CD14-positive monocyte (primary cell): ENCODE results near the gene NIPBL. TPM values are rescaled to one million over a fixed set of nuclear protein-coding genes. Genes with fewer than 3 reads are reported as not detected.

ENCODE experiments used
- DNase-seq, 3 donors: peaks; one replicate each; pipeline ENCODE4 v3.0.0-alpha.2; 2011 to 2022
- H2AFZ ChIP-seq: 2 replicates; pipeline ENCODE4 v1.6.0; 2012; ENCODE audit warnings: mild to moderate bottlenecking, low read depth, low read length, inconsistent platforms; ENCODE audit not compliant: insufficient read depth, poor library complexity, severe bottlenecking
- H3K27ac ChIP-seq, 2 donors: 1 replicate in 1 of 2; 2 replicates in 1 of 2; pipeline ENCODE4 v1.5.1; 2012 to 2013; ENCODE audit warnings: low read length in 2 of 2, control low read depth in 1 of 2, inconsistent platforms in 1 of 2, low read depth in 1 of 2, mild to moderate bottlenecking in 1 of 2
- H3K27me3 ChIP-seq, 2 donors: one replicate each; pipeline versions ENCODE4 v1.6.0 to v1.6.1; 2011 to 2013; ENCODE audit warnings: low read length in 2 of 2; ENCODE audit not compliant: control insufficient read depth in 2 of 2, insufficient read depth in 2 of 2
- H3K36me3 ChIP-seq, 2 donors: replicated peaks in 1 of 2; 1 replicate in 1 of 2; 2 replicates in 1 of 2; pipeline versions ENCODE4 v1.5.1 to v1.6.1; 2012 to 2013; ENCODE audit warnings: low read length in 2 of 2, control low read depth in 1 of 2, inconsistent platforms in 1 of 2, mild to moderate bottlenecking in 1 of 2; ENCODE audit not compliant: insufficient read depth in 2 of 2, control insufficient read depth in 1 of 2
- H3K4me1 ChIP-seq, 2 donors: 1 replicate in 1 of 2; 2 replicates in 1 of 2; pipeline versions ENCODE4 v1.5.1 to v1.6.1; 2012 to 2013; ENCODE audit warnings: low read length in 2 of 2, control low read depth in 1 of 2, inconsistent platforms in 1 of 2, mild to moderate bottlenecking in 1 of 2, moderate library complexity in 1 of 2; ENCODE audit not compliant: insufficient read depth in 2 of 2, control insufficient read depth in 1 of 2
- H3K4me2 ChIP-seq: replicated peaks from 2 replicates; pipeline ENCODE3; 2012; ENCODE audit warnings: low read length, moderate library complexity, mild to moderate bottlenecking; ENCODE audit not compliant: poor library complexity, severe bottlenecking; ENCODE audit errors: extremely low read depth
- H3K4me3 ChIP-seq, 3 experiments: fragments of 200-600 bp in 1 of 3; sonication (generic) in 1 of 3; replicated peaks in 1 of 3; 1 replicate in 2 of 3; 2 replicates in 1 of 3; pipeline ENCODE4 v1.5.1; 2011 to 2013; ENCODE audit warnings: low read length in 3 of 3, mild to moderate bottlenecking in 3 of 3, control low read depth in 2 of 3, low read depth in 2 of 3, inconsistent platforms in 1 of 3, moderate library complexity in 1 of 3
- H3K79me2 ChIP-seq: 2 replicates; pipeline ENCODE4 v1.6.0; 2012; ENCODE audit warnings: mild to moderate bottlenecking, control low read depth, inconsistent platforms, low read length, moderate library complexity; ENCODE audit not compliant: insufficient read depth
- H3K9ac ChIP-seq: 2 replicates; pipeline ENCODE4 v1.6.0; 2017; ENCODE audit warnings: low read length, mild to moderate bottlenecking; ENCODE audit not compliant: insufficient read depth, poor library complexity, severe bottlenecking
- H3K9me3 ChIP-seq, 2 donors: replicated peaks in 1 of 2; 1 replicate in 1 of 2; 2 replicates in 1 of 2; pipeline versions ENCODE4 v1.5.1 to v1.6.1; 2012 to 2013; ENCODE audit warnings: low read length in 2 of 2, control low read depth in 1 of 2; ENCODE audit not compliant: control insufficient read depth in 1 of 2, insufficient read depth in 1 of 2
- H4K20me1 ChIP-seq: 2 replicates; pipeline ENCODE4 v1.6.0; 2012; ENCODE audit warnings: mild to moderate bottlenecking, low read length, control low read depth, moderate library complexity; ENCODE audit not compliant: insufficient read depth
- H3K27ac Mint-ChIP-seq, 7 donors: one replicate each; pipeline ENCODE4 v1.8.0; 2020; ENCODE audit warnings: mild to moderate bottlenecking in 7 of 7, mixed read lengths in 7 of 7, moderate library complexity in 6 of 7, inconsistent platforms in 2 of 7
- H3K27me3 Mint-ChIP-seq, 3 donors: one replicate each; pipeline ENCODE4 v1.8.0; 2021 to 2022; ENCODE audit warnings: low read depth in 3 of 3, mild to moderate bottlenecking in 3 of 3, mixed read lengths in 3 of 3, moderate library complexity in 3 of 3, inconsistent platforms in 1 of 3
- H3K36me3 Mint-ChIP-seq, 2 donors: one replicate each; pipeline ENCODE4 v1.8.0; 2020; ENCODE audit warnings: mixed read lengths in 2 of 2, inconsistent platforms in 1 of 2, mild to moderate bottlenecking in 1 of 2
- H3K4me1 Mint-ChIP-seq: one replicate; pipeline ENCODE4 v1.8.0; 2020; ENCODE audit warnings: mild to moderate bottlenecking, mixed read lengths
- H3K4me3 Mint-ChIP-seq, 2 donors: one replicate each; pipeline ENCODE4 v1.8.0; 2020; ENCODE audit warnings: mild to moderate bottlenecking in 2 of 2, mixed read lengths in 2 of 2, moderate library complexity in 1 of 2
- H3K9me3 Mint-ChIP-seq, 7 donors: one replicate each; pipeline ENCODE4 v1.8.0; 2020 to 2022; ENCODE audit warnings: mixed read lengths in 7 of 7, mild to moderate bottlenecking in 6 of 7, moderate library complexity in 6 of 7, inconsistent platforms in 2 of 7
- WGBS: methylation state at CpG from one replicate; pipeline ENCODE4 v1.1.5; 2013; ENCODE audit warnings: missing lambda C conversion rate; ENCODE audit not compliant: insufficient coverage; 5-methylcytosine and 5-hydroxymethylcytosine counted together
- intact Hi-C, 2 donors: fragments of 100-400 bp; cut with micrococcal nuclease; formaldehyde crosslinking; loops; one replicate each; pipeline versions ENCODE4 v1.15.0 to v1.15.1; 2023
- polyA plus RNA-seq, 3 donors: library from polyadenylated mRNA; depleted of rRNA in 1 of 3; unstranded in 2 of 3; stranded (reverse) in 1 of 3; fragments of 300-500 nt in 2 of 3; fragments of >200 nt in 1 of 3; fragmentation: Illumina TruSeq in 2 of 3; gene quantifications; 1 replicate in 2 of 3; 2 replicates in 1 of 3; pipeline ENCODE4 v1.2.3, GENCODE V29; 2012 to 2021
- TF ChIP-seq, protein P1 (sequence below): fragments of 200-600 bp; IDR thresholded peaks from one replicate; pipeline ENCODE4 v1.8.0; 2022; ENCODE audit warnings: antibody characterized with exemption, mild to moderate bottlenecking

NIPBL gene
- polyA plus RNA-seq, 3 donors: 6.6 to 36.0 (median 16.2) TPM

DNA sequence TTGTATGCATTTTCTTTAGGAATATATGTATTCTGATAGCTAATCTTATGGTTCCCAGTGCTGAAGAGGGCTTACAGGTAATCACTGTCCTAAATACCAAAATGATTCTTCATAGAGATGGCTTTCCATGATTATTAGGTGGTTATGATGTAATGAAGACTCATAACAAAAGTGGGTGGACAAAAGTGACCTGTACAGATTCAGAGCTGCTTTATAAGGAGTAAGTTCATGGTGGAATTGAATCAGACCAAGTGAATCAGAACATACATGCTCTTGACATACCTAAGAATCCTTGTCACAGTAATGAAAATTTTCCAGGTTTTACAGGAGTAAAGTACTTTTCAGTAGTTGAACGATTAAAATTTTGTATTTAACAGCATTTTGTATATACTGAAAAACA lies 105.6 kb downstream of the NIPBL start:
- H3K9me3 Mint-ChIP-seq: peaks cover 0 to 5% (median 2%) of the 10 kb centered on the region in 7 donors

DNA sequence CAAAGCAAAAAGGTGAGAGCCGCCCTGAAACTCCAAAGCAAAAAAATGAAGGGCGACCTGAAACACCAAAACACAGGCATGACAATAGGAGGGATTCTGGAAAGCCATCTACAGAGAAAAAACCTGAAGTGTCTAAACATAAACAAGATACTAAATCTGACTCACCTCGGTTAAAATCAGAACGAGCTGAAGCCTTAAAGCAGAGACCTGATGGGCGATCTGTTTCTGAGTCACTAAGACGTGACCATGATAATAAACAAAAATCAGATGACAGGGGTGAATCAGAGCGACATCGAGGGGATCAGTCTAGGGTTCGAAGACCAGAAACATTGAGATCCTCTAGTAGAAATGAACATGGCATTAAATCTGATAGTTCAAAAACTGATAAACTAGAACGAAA lies 108.8 kb downstream of the NIPBL start:
- H3K79me2 ChIP-seq: peaks cover 66% of the 10 kb centered on the region
- WGBS: 99% methylated on average over 7 of the region's 10 CpGs

More for the DNA sequence above, 105.6 kb downstream of the NIPBL start:
- peaks cover 81% of the 10 kb centered on the region for H4K20me1 ChIP-seq
- Mint-ChIP-seq H3K27me3 (no peaks in the 10 kb centered on the region), H3K4me1 (peaks cover 2% of the 10 kb centered on the region), H3K27ac (no peak overlapping the region), H3K36me3 (peaks cover 32 to 48% of the 10 kb centered on the region in 2 donors), H3K4me3 (no peak overlapping the region)
- H3K9me3 ChIP-seq: no peaks in the 10 kb centered on the region
- WGBS: no CpG with 5 or more reads among the region's 1 CpG
- intact Hi-C loops: no loop called here
- no peak for DNase-seq
- H3K27me3 ChIP-seq: no peaks in the 10 kb centered on the region
- no peak overlapping the region for H3K27ac ChIP-seq
- peaks cover 75% of the 10 kb centered on the region for H3K79me2 ChIP-seq
- H3K4me3 ChIP-seq: no peak overlapping the region
- H2AFZ ChIP-seq: no peak overlapping the region
- TF ChIP-seq, protein P1, sequence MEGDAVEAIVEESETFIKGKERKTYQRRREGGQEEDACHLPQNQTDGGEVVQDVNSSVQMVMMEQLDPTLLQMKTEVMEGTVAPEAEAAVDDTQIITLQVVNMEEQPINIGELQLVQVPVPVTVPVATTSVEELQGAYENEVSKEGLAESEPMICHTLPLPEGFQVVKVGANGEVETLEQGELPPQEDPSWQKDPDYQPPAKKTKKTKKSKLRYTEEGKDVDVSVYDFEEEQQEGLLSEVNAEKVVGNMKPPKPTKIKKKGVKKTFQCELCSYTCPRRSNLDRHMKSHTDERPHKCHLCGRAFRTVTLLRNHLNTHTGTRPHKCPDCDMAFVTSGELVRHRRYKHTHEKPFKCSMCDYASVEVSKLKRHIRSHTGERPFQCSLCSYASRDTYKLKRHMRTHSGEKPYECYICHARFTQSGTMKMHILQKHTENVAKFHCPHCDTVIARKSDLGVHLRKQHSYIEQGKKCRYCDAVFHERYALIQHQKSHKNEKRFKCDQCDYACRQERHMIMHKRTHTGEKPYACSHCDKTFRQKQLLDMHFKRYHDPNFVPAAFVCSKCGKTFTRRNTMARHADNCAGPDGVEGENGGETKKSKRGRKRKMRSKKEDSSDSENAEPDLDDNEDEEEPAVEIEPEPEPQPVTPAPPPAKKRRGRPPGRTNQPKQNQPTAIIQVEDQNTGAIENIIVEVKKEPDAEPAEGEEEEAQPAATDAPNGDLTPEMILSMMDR: no peak
- no peaks in the 10 kb centered on the region for H3K4me1 ChIP-seq
- peaks cover 28 to 69% of the 10 kb centered on the region in 2 donors for H3K36me3 ChIP-seq
- H3K9ac ChIP-seq: no peak overlapping the region
- no peak overlapping the region for H3K4me2 ChIP-seq

More for the DNA sequence above, 108.8 kb downstream of the NIPBL start:
- Histone ChIP-seq H2AFZ (no peak overlapping the region), H3K4me2 (no peak overlapping the region), H3K9me3 (no peaks in the 10 kb centered on the region), H3K4me3 (no peak overlapping the region), H3K4me1 (no peaks in the 10 kb centered on the region), H3K27me3 (no peaks in the 10 kb centered on the region), H4K20me1 (peaks cover 75% of the 10 kb centered on the region), H3K27ac (no peak overlapping the region), H3K9ac (no peak overlapping the region), H3K36me3 (peaks cover 29 to 63% of the 10 kb centered on the region in 2 donors)
- Mint-ChIP-seq H3K4me1 (no peaks in the 10 kb centered on the region), H3K36me3 (peaks cover 22 to 30% of the 10 kb centered on the region in 2 donors), H3K27ac (no peak overlapping the region), H3K9me3 (no peaks in the 10 kb centered on the region), H3K4me3 (no peak overlapping the region), H3K27me3 (no peaks in the 10 kb centered on the region)
- DNase-seq: no peak
- intact Hi-C loops: no loop called here
- TF ChIP-seq, protein P1: no peak
